GM18505 (cell line): ENCODE results near the gene ADAM17.
"Not testable (repeated sequence)": the region's sequence is repeated elsewhere in the genome, so short reads cannot be mapped to it uniquely, and the experiment has no call there.

Source experiments
- ATAC-seq: cut with Tn5 transposase; IDR thresholded peaks from one replicate; pipeline ENCODE4 v1.9.1; 2021; ENCODE audit not compliant: unreplicated experiment
- POLR2A ChIP-seq: IDR thresholded peaks from 4 replicates; pipeline ENCODE4 v1.6.1; 2011; ENCODE audit warnings: borderline replicate concordance; ENCODE audit not compliant: insufficient read depth, insufficient read length; ENCODE audit errors: extremely low read depth

ADAM17 gene

GRCh38 chr2:9527995-9528787, 27.4 kb downstream of the ADAM17 start:
- no peak for TF ChIP-seq POLR2A
- ATAC-seq, result no peak

- no peak for ATAC-seq
- TF ChIP-seq POLR2A, result no peak
Measured at GRCh38 chr2:9525266-9525665, 30.4 kb downstream of the ADAM17 start.

GRCh38 chr2:9524291-9524690, 31.3 kb downstream of the ADAM17 start:
- ATAC-seq, result no peak

GRCh38 chr2:9519250-9519649, 36.4 kb downstream of the ADAM17 start:
- no peak for TF ChIP-seq POLR2A
- no peak for ATAC-seq

More at GRCh38 chr2:9524291-9524690, 31.3 kb downstream of the ADAM17 start:
- TF ChIP-seq POLR2A, result no peak

GRCh38 chr2:9518780-9519179, 36.9 kb downstream of the ADAM17 start:
- no peak for ATAC-seq
- TF ChIP-seq POLR2A, result no peak

GRCh38 chr2:9518163-9518562, 37.5 kb downstream of the ADAM17 start:
- no peak for ATAC-seq
- TF ChIP-seq POLR2A, result no peak

- TF ChIP-seq POLR2A, result no peak
Measured at GRCh38 chr2:9517118-9517782, 38.4 kb downstream of the ADAM17 start.

GRCh38 chr2:9513946-9514345, 41.7 kb downstream of the ADAM17 start:
- not testable (repeated sequence) for ATAC-seq

More at GRCh38 chr2:9517118-9517782, 38.4 kb downstream of the ADAM17 start:
- ATAC-seq, result no peak

GRCh38 chr2:9508931-9509330, 46.7 kb downstream of the ADAM17 start:
- no peak for TF ChIP-seq POLR2A

GRCh38 chr2:9498210-9498609, 57.4 kb downstream of the ADAM17 start:
- no peak for ATAC-seq
- TF ChIP-seq POLR2A, result no peak

More at GRCh38 chr2:9508931-9509330, 46.7 kb downstream of the ADAM17 start:
- no peak for ATAC-seq

GRCh38 chr2:9497017-9497416, 58.6 kb downstream of the ADAM17 start:
- no peak for ATAC-seq
- TF ChIP-seq POLR2A, result no peak

GRCh38 chr2:9494081-9494480, 61.5 kb downstream of the ADAM17 start:
- ATAC-seq, result no peak
- TF ChIP-seq POLR2A, result no peak

GRCh38 chr2:9493478-9493877, 62.2 kb downstream of the ADAM17 start:
- no peak for TF ChIP-seq POLR2A
- no peak for ATAC-seq

GRCh38 chr2:9492927-9493326, 62.7 kb downstream of the ADAM17 start:
- TF ChIP-seq POLR2A, result no peak
- no peak for ATAC-seq
